Measurements from ENCODE around the gene OR10Z1.

The OR10Z1 gene

GRCh38 chr1:158604968-158605367, at the start of gene OR10Z1:
OR10Z1 (plus strand) TSS chr1:158605268; CDS start chr1:158606439, 1,171 bp downstream.
- no peak for DNase-seq (ENCODE audit: low read depth)

- DNase-seq (ENCODE audit: low read depth): no peak
Measured at GRCh38 chr1:158559696-158560095, 45.4 kb upstream of the OR10Z1 start.

- DNase-seq (ENCODE audit: low read depth): no peak
Measured at GRCh38 chr1:158563853-158564252, 41.2 kb upstream of the OR10Z1 start.

GRCh38 chr1:158564608-158565007, 40.5 kb upstream of the OR10Z1 start:
- no peak for DNase-seq (ENCODE audit: low read depth)

- no peak for DNase-seq (ENCODE audit: low read depth)
Measured at GRCh38 chr1:158570480-158570879, 34.6 kb upstream of the OR10Z1 start, which contains the start of gene OR6P1. OR6P1 (minus strand) TSS chr1:158570580; CDS start chr1:158563604, 6,976 bp downstream.

- no peak for DNase-seq (ENCODE audit: low read depth)
Measured at GRCh38 chr1:158572226-158572625, 32.8 kb upstream of the OR10Z1 start.

GRCh38 chr1:158577561-158577960, 27.5 kb upstream of the OR10Z1 start:
- no peak for DNase-seq (ENCODE audit: low read depth)

GRCh38 chr1:158579733-158580132, 25.3 kb upstream of the OR10Z1 start, which contains the start of gene OR10X1:
OR10X1 (minus strand) TSS chr1:158579899; CDS start chr1:158579899, 0 bp downstream.
- no peak for DNase-seq (ENCODE audit: low read depth)

GRCh38 chr1:158583962-158584361, 21.1 kb upstream of the OR10Z1 start:
- no peak for DNase-seq (ENCODE audit: low read depth)

- no peak for DNase-seq (ENCODE audit: low read depth)
Measured at GRCh38 chr1:158586942-158587341, 18.1 kb upstream of the OR10Z1 start.

- DNase-seq (ENCODE audit: low read depth): no peak
Measured at GRCh38 chr1:158600735-158601134, 4.3 kb upstream of the OR10Z1 start.

- no peak for DNase-seq (ENCODE audit: low read depth)
Measured at GRCh38 chr1:158607296-158607695, 2.2 kb downstream of the OR10Z1 start.

- no peak for DNase-seq (ENCODE audit: low read depth)
Measured at GRCh38 chr1:158611916-158612315, 6.8 kb downstream of the OR10Z1 start.

GRCh38 chr1:158613764-158614163, 8.7 kb downstream of the OR10Z1 start:
- no peak for DNase-seq (ENCODE audit: low read depth)

- no peak for DNase-seq (ENCODE audit: low read depth)
Measured at GRCh38 chr1:158638146-158638545, 33.1 kb downstream of the OR10Z1 start.

GRCh38 chr1:158638904-158639303, 33.8 kb downstream of the OR10Z1 start:
- DNase-seq (ENCODE audit: low read depth): no peak

- no peak for DNase-seq (ENCODE audit: low read depth)
Measured at GRCh38 chr1:158644449-158644848, 39.4 kb downstream of the OR10Z1 start.

- DNase-seq (ENCODE audit: low read depth): no peak
Measured at GRCh38 chr1:158646465-158646864, 41.4 kb downstream of the OR10Z1 start.

- no peak for DNase-seq (ENCODE audit: low read depth)
Measured at GRCh38 chr1:158649052-158649451, 44.0 kb downstream of the OR10Z1 start.

- no peak for DNase-seq (ENCODE audit: low read depth)
Measured at GRCh38 chr1:158652721-158653334, 47.8 kb downstream of the OR10Z1 start.

GRCh38 chr1:158654086-158654485, 49.0 kb downstream of the OR10Z1 start:
- no peak for DNase-seq (ENCODE audit: low read depth)

GRCh38 chr1:158654571-158654970, 49.5 kb downstream of the OR10Z1 start:
- DNase-seq (ENCODE audit: low read depth): no peak
